GM18502 (cell line): Measurements from ENCODE around the gene LAIR1.
A peak's percentile ranks its signal among the peaks of the same experiment; 100 is the strongest.
"Not testable (repeated sequence)": the region's sequence is repeated elsewhere in the genome, so short reads cannot be mapped to it uniquely, and the experiment has no call there.

ENCODE experiments used
- ATAC-seq: cut with Tn5 transposase; IDR thresholded peaks from one replicate; pipeline ENCODE4 v1.9.1; 2021; ENCODE audit warnings: mild to moderate bottlenecking; ENCODE audit not compliant: unreplicated experiment, poor library complexity

Gene LAIR1, protein sequence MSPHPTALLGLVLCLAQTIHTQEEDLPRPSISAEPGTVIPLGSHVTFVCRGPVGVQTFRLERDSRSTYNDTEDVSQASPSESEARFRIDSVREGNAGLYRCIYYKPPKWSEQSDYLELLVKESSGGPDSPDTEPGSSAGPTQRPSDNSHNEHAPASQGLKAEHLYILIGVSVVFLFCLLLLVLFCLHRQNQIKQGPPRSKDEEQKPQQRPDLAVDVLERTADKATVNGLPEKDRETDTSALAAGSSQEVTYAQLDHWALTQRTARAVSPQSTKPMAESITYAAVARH

GRCh38 chr19:54364775-54365257 is at the start of gene LAIR1:
Gene LAIR1 (minus strand): TSS chr19:54364931. CDS start chr19:54364804, 127 bp downstream.
- no peak for ATAC-seq

- no peak for ATAC-seq
Observed at GRCh38 chr19:54414156-54414555, 49.4 kb upstream of the LAIR1 start.

DNA sequence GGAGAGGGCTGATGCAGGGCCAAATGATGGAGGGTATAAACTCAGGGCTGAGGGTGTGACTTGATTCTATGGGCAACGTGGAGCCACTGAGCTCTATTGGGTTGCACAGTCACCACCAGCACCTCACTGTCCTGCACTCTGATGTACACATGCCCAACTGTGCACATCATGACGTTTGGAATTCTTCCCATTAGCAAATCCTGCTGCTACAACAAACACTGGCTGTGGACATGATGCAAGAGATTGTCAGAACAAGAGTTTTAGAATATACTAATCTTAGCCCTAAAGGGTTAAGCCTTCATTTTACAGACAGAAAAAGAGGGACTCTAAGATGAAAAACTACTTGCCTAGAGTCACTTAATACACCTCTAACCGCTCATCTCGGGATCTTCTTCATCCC is 48.1 kb upstream of the LAIR1 start:
- ATAC-seq: no peak

- no peak for ATAC-seq
Observed at GRCh38 chr19:54411033-54411432, 46.3 kb upstream of the LAIR1 start.

GRCh38 chr19:54408456-54409026 is 43.8 kb upstream of the LAIR1 start:
- ATAC-seq: no peak

- no peak for ATAC-seq
Observed at GRCh38 chr19:54407780-54408179, 43.0 kb upstream of the LAIR1 start.

DNA sequence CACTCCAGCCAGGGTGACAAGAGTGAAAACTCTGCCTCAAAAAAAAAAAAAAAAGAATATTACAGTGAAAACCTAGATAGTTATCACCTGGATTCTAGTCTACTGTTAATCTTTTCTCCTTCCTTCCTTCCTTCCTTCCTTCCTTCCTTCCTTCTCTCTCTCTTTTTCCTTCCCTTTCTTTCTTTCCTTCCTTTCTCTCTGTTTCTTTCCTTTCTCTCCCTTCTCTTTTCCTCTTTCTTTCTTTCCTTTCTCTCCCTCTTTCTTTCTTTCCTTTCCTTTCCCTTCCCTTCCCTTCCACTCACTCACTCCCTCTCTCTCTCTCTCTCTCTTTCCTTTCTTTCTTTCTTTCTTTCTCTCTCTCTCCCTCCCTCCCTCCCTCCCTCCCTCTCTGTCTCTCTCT is 40.9 kb upstream of the LAIR1 start:
- no peak for ATAC-seq

GRCh38 chr19:54403054-54403453 is 38.3 kb upstream of the LAIR1 start:
- ATAC-seq: no peak

- ATAC-seq: no peak
Observed at GRCh38 chr19:54400913-54401312, 36.2 kb upstream of the LAIR1 start.

DNA sequence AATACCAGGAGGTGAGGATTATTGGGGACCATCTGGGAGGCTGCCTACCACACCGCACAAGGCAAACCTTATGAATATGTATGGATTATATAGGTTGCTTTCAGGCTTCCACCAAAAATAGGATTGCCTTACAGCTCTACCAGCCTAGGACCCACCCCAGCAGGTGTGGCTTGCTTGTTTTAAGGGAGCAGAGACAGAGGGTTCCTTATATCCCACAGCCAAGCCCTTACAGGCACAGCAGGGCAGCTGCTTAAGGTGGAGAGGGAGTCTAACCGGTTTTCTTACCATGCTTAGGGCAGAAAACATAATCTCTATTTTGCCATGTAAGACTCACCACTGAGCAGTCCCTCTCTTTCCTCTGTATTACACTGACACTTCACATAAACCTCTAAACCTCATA is 34.5 kb upstream of the LAIR1 start:
- no peak for ATAC-seq

- ATAC-seq: no peak
Observed at GRCh38 chr19:54395685-54396084, 31.0 kb upstream of the LAIR1 start.

DNA sequence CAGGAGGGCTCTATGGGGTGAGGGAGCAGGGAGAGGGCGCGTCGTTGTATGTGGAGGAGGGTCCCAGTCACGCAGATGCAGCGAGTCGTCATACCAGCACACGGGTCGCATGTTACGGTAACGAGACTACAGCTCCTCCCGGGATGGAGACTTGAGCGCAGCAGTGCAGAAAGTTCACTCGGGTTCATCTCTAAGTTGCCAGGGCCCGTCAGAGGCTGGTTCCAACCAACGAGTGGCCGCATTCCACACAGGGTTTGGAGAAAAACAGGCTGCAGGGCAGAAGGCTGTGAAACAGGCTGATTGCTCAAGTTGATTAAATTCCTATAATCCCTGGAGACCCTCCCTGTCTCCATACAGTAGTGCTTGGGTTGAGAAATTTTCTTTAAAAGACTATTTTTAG is 28.6 kb upstream of the LAIR1 start:
- ATAC-seq: no peak

DNA sequence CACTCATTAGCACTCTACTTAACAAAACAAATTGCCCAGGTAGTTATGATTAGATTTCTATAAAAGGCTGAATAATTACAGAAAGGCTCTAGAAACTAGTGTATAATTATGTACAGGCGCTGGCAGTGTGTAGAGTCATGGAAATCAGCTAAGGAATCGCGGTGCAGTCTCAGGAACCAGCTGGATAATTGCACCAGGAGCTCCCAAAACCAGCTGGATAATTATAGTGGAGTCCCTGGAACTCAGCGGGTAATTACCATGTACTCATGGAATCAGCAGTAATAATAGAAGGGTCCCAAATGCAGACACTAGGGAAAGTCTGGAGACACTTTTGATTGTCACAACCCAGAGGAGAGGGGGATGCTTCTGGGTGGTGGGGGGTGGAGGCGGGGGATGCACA is 27.4 kb upstream of the LAIR1 start:
- no peak for ATAC-seq

- no peak for ATAC-seq
Observed at GRCh38 chr19:54391589-54392061, 26.9 kb upstream of the LAIR1 start.

DNA sequence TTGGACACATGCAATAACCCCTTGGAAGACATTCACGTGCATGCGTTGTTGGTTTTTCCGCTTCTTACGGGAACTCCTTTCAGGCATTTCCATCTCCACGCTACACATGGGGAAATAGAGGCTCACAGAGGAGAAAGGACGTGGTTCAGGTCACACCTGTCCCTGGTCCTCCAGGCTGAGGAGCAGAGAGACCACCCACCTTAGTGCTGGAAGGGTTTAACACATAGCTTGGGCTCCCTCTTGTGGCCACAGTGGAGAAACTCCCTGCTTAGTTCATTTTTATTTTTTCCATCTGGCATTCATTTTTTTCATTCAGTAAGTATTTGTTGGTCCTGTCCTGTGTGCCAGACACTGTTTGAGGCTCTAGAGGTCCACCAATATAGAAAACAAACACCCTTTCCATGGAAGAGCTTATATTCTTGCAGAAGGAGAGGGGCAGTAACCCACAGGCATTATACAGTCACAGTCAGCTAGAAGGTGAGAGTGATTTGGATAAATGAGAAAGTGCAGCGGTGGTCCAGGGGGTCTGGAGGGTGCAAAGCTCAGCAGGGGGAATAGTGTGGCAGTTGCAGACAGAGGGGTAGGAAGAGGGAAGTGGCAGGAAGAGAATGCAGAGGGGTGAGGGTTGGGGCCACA is 26.3 kb upstream of the LAIR1 start:
- no peak for ATAC-seq

- ATAC-seq: no peak
Observed at GRCh38 chr19:54389553-54389952, 24.8 kb upstream of the LAIR1 start.

DNA sequence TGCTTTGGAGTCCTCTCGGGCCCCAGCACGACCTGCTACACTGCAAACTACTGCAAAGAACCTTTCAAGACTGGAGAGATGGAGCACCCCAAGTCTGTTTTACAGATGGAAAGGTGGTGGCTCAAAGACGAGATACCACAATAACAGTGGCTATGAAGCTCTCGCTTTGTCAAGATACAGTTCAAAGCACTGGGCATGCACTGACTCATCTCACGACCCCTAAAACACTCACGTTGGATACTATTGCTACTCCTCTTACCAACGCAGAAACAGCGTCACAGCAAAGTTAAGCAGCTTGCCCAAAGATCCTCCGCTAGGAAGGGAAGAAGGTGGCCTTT is 24.0 kb upstream of the LAIR1 start:
- ATAC-seq: no peak

- peak; percentile 43 for ATAC-seq
Observed at GRCh38 chr19:54387991-54388801, 23.5 kb upstream of the LAIR1 start.

GRCh38 chr19:54383330-54383729 is 18.6 kb upstream of the LAIR1 start:
- ATAC-seq: no peak

- not testable (repeated sequence) for ATAC-seq
Observed at GRCh38 chr19:54382041-54382440, 17.3 kb upstream of the LAIR1 start.

GRCh38 chr19:54380897-54381296 is 16.2 kb upstream of the LAIR1 start:
- ATAC-seq: no peak
